Duodenal mucosa (tissue), 2 donors: ENCODE measurements around the gene SUPV3L1.

Experiments used
- H3K27ac ChIP-seq: one replicate; pipeline ENCODE4 v1.7.0; 2013; ENCODE audit warnings: low read depth, low read length
- H3K27me3 ChIP-seq, 2 donors: one replicate each; pipeline ENCODE4 v1.7.0; 2013; ENCODE audit warnings: low read length in 2 of 2, control low read depth in 1 of 2; ENCODE audit not compliant: insufficient read depth in 2 of 2, control insufficient read depth in 1 of 2
- H3K36me3 ChIP-seq, 2 donors: one replicate each; pipeline ENCODE4 v1.7.0; 2013; ENCODE audit warnings: low read length in 2 of 2, control low read depth in 1 of 2; ENCODE audit not compliant: insufficient read depth in 2 of 2, control insufficient read depth in 1 of 2
- H3K4me1 ChIP-seq, 2 donors: one replicate each; pipeline ENCODE4 v1.7.0; 2013; ENCODE audit warnings: low read length in 2 of 2, control low read depth in 1 of 2; ENCODE audit not compliant: insufficient read depth in 2 of 2, control insufficient read depth in 1 of 2
- H3K4me3 ChIP-seq, 2 donors: one replicate each; pipeline ENCODE4 v1.7.0; 2013; ENCODE audit warnings: low read length in 2 of 2, low read depth in 1 of 2
- H3K9ac ChIP-seq, 2 donors: one replicate each; pipeline ENCODE4 v1.7.0; 2013; ENCODE audit warnings: low read length in 2 of 2, low read depth in 1 of 2
- H3K9me3 ChIP-seq, 2 donors: one replicate each; pipeline ENCODE4 v1.7.0; 2013; ENCODE audit warnings: low read length in 2 of 2, control low read depth in 1 of 2; ENCODE audit not compliant: control insufficient read depth in 1 of 2

The SUPV3L1 gene

DNA sequence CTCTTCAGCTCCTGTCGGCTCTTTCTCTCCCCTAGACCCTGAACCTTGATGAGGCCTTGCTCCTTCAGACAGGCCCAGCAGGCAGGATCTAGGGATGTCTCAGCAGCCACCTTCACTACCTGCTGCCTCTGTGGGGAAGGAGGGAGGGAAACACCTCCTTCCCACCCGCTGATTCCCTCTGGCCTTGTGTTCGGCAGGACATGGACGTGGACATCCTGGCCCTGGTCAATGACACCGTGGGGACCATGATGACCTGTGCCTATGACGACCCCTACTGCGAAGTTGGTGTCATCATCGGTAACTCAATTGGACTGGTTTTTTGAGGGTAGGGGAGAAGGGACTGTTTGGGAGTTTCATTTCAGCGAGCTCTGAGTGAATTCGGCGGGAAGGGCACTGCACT lies 60.4 kb downstream of the SUPV3L1 start:
- Histone ChIP-seq H3K36me3 (peaks cover 14 to 48% of the 10 kb centered on the region in 2 donors), H3K4me1 (peaks cover 0 to 4% of the 10 kb centered on the region in 2 donors), H3K27me3 (no peaks in the 10 kb centered on the region), H3K4me3 (no peak overlapping the region), H3K27ac (no peak overlapping the region), H3K9me3 (no peaks in the 10 kb centered on the region), H3K9ac (no peak overlapping the region)

GRCh38 chr10:69241575-69241974 lies 61.5 kb downstream of the SUPV3L1 start:
- Histone ChIP-seq H3K9ac (no peak overlapping the region), H3K36me3 (peaks cover 14 to 54% of the 10 kb centered on the region in 2 donors), H3K27ac (no peak overlapping the region), H3K27me3 (no peaks in the 10 kb centered on the region), H3K4me1 (peaks cover 0 to 4% of the 10 kb centered on the region in 2 donors), H3K4me3 (no peak overlapping the region), H3K9me3 (no peaks in the 10 kb centered on the region)

- no peaks in the 10 kb centered on the region for H3K27me3 ChIP-seq
- H3K36me3 ChIP-seq: peaks cover 14 to 60% of the 10 kb centered on the region in 2 donors
- H3K9ac ChIP-seq: no peak overlapping the region
- no peak overlapping the region for H3K27ac ChIP-seq
- H3K9me3 ChIP-seq: no peaks in the 10 kb centered on the region
- H3K4me1 ChIP-seq: peaks cover 0 to 4% of the 10 kb centered on the region in 2 donors
- no peak overlapping the region for H3K4me3 ChIP-seq
These were observed 62.2 kb downstream of the SUPV3L1 start for GRCh38 chr10:69242040-69242851.

DNA sequence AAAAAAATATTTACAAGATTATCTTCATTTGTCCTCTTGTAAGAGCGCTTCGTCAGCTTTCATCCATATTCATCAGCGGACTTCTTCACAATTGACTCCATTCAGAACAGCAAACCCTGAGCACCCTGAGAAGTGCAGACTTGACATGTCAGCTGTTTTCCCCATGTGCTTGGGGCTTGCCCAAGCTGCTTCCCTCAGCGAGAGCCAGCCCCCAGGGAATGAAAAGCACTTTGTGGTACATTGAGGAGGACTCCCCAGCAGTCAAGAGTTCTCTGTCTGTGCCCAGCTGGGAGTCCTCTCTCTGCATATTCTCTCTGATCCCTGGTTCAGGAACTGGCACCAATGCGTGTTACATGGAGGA lies 62.8 kb downstream of the SUPV3L1 start:
- no peak overlapping the region for H3K9ac ChIP-seq
- H3K4me1 ChIP-seq: peaks cover 0 to 2% of the 10 kb centered on the region in 2 donors
- H3K4me3 ChIP-seq: no peak overlapping the region
- H3K27me3 ChIP-seq: no peaks in the 10 kb centered on the region
- H3K36me3 ChIP-seq: peaks cover 14 to 66% of the 10 kb centered on the region in 2 donors
- H3K9me3 ChIP-seq: no peaks in the 10 kb centered on the region
- no peak overlapping the region for H3K27ac ChIP-seq

GRCh38 chr10:69243817-69244216 lies 63.8 kb downstream of the SUPV3L1 start:
- Histone ChIP-seq H3K9ac (no peak overlapping the region), H3K4me3 (no peak overlapping the region), H3K27me3 (no peaks in the 10 kb centered on the region), H3K27ac (no peak overlapping the region), H3K4me1 (no peaks in the 10 kb centered on the region), H3K36me3 (peaks cover 12 to 73% of the 10 kb centered on the region in 2 donors), H3K9me3 (no peaks in the 10 kb centered on the region)

DNA sequence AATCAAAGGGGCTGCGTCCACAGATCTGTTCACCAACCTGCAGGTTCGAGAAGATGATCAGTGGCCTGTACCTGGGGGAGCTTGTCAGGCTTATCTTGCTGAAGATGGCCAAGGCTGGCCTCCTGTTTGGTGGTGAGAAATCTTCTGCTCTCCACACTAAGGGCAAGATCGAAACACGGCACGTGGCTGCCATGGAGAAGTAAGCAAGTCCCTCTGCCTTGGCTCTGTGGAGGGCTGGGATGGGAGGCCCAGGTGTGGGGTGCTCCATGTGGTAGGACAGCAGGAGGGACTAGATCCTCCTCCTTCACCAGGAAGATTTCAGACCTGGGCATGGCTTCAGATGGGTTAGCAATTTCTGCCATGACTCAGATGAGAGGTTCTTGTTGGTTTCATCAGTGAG lies 66.0 kb downstream of the SUPV3L1 start:
- Histone ChIP-seq H3K9me3 (no peaks in the 10 kb centered on the region), H3K4me3 (no peak overlapping the region), H3K27me3 (no peaks in the 10 kb centered on the region), H3K4me1 (no peaks in the 10 kb centered on the region), H3K9ac (no peak overlapping the region), H3K36me3 (peaks cover 6 to 67% of the 10 kb centered on the region in 2 donors), H3K27ac (no peak overlapping the region)

DNA sequence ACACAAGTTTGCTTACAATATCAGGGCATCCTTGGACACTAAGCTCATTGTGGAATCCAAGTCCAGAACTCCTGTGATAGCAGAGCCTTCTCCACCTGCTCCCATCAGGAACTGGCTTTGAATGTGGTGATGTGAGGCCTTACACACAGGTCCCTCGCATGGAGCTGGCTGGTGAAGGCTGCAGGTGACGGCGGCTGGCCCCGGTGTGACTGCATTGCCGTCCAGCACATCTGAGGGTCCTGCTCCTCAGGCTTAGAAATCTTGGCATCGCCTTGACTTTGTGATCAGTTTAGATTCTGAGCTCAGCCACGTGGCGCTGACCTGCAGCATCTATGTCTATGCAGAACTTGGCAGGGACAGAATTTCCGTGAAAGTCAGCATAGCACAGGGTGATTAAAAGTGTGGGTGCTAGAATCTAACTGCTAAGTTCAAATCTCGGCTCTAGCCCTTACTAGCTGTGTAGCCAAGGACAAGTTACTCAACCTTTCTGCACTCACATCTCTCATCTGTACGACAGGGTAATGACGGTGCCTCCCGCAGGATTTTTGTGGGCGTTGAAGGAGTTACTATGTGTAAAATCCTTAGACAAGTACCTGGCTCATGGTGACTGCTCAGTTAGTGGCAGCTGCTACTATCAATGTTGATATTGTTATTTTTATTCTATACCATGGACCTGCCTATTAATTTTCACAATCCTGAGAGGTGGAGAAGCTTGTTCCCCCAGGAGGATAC lies 66.7 kb downstream of the SUPV3L1 start:
- Histone ChIP-seq H3K27me3 (no peaks in the 10 kb centered on the region), H3K9ac (no peak overlapping the region), H3K4me3 (no peak overlapping the region), H3K27ac (no peak overlapping the region), H3K4me1 (no peaks in the 10 kb centered on the region), H3K36me3 (peaks cover 6 to 62% of the 10 kb centered on the region in 2 donors), H3K9me3 (no peaks in the 10 kb centered on the region)

GRCh38 chr10:69247313-69247710 lies 67.3 kb downstream of the SUPV3L1 start:
- Histone ChIP-seq H3K9me3 (no peaks in the 10 kb centered on the region), H3K4me3 (no peak overlapping the region), H3K4me1 (no peaks in the 10 kb centered on the region), H3K27me3 (no peaks in the 10 kb centered on the region), H3K27ac (no peak overlapping the region), H3K9ac (no peak overlapping the region), H3K36me3 (peaks cover 6 to 61% of the 10 kb centered on the region in 2 donors)

DNA sequence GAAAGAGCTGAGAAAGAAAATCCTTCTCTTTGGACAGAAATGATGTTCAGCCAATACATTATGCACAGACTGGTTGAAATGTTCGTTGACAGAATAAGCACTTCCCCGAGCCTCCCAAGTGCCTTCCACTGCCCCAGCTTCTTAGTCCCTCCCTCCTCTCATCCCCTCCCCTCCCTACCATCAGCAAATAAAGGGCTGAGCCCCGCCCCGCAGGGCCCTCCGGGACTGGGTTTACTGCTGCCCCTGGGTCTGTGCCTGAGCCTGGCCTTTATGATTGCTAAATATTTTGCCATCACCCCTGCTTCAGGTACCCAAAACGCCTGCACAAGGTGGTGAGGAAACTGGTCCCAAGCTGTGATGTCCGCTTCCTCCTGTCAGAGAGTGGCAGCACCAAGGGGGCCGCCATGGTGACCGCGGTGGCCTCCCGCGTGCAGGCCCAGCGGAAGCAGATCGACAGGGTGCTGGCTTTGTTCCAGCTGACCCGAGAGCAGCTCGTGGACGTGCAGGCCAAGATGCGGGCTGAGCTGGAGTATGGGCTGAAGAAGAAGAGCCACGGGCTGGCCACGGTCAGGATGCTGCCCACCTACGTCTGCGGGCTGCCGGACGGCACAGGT lies 68.2 kb downstream of the SUPV3L1 start:
- H3K27me3 ChIP-seq: no peaks in the 10 kb centered on the region
- no peaks in the 10 kb centered on the region for H3K9me3 ChIP-seq
- H3K9ac ChIP-seq: no peak overlapping the region
- H3K4me3 ChIP-seq: no peak overlapping the region
- no peak overlapping the region for H3K27ac ChIP-seq
- H3K4me1 ChIP-seq: no peaks in the 10 kb centered on the region
- peaks cover 6 to 63% of the 10 kb centered on the region in 2 donors for H3K36me3 ChIP-seq

GRCh38 chr10:69250041-69250440 lies 70.0 kb downstream of the SUPV3L1 start:
- H3K36me3 ChIP-seq: peaks cover 10 to 64% of the 10 kb centered on the region in 2 donors
- no peaks in the 10 kb centered on the region for H3K9me3 ChIP-seq
- H3K4me3 ChIP-seq: no peak overlapping the region
- H3K9ac ChIP-seq: no peak overlapping the region
- H3K27ac ChIP-seq: no peak overlapping the region
- H3K4me1 ChIP-seq: no peaks in the 10 kb centered on the region
- no peaks in the 10 kb centered on the region for H3K27me3 ChIP-seq
